ENCODE data around the gene FBXL7. TPM values are rescaled to one million over a fixed set of nuclear protein-coding genes. Genes with fewer than 3 reads are reported as not detected.

The FBXL7 gene
- total RNA-seq, 4 donors from 2014 or later, result 2.0 to 6.8 (median 3.9) TPM

DNA sequence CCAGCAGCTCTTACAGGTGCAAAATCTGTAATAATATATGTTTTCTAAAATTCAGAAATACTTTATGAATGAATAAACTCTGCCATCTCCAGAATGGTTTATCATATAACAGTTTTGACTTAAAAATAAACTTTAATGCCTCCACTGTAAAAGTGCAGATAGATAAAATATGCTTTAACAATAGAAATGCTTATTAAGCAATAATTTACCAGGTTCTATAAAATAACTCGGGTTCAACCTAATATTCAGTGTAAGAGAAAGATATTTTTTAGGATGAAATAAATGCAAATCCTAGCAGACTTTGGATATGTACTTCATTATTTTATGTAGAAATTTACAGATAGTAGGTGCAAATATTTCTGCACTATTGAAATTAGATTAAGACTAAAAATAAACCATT, 74.1 kb downstream of the FBXL7 start:
- intact Hi-C loops (cut with DNase I; ENCODE audit: low total_unique reads), result no loop called here
- TF ChIP-seq, protein P1, sequence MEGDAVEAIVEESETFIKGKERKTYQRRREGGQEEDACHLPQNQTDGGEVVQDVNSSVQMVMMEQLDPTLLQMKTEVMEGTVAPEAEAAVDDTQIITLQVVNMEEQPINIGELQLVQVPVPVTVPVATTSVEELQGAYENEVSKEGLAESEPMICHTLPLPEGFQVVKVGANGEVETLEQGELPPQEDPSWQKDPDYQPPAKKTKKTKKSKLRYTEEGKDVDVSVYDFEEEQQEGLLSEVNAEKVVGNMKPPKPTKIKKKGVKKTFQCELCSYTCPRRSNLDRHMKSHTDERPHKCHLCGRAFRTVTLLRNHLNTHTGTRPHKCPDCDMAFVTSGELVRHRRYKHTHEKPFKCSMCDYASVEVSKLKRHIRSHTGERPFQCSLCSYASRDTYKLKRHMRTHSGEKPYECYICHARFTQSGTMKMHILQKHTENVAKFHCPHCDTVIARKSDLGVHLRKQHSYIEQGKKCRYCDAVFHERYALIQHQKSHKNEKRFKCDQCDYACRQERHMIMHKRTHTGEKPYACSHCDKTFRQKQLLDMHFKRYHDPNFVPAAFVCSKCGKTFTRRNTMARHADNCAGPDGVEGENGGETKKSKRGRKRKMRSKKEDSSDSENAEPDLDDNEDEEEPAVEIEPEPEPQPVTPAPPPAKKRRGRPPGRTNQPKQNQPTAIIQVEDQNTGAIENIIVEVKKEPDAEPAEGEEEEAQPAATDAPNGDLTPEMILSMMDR (IDR thresholded peaks at IDR 0.05), result no peak
- TF ChIP-seq POLR2A (IDR thresholded peaks at IDR 0.05), result no peak
- 87 to 95% methylated on average over 1 of the region's 1 CpG for WGBS, 2 donors
- no peak overlapping the region for H3K4me3 ChIP-seq (ENCODE audit: low read depth, poor library complexity, severe bottlenecking)
- DNase-seq (ENCODE audit: low spot score in 2 of 2), result no peak

DNA sequence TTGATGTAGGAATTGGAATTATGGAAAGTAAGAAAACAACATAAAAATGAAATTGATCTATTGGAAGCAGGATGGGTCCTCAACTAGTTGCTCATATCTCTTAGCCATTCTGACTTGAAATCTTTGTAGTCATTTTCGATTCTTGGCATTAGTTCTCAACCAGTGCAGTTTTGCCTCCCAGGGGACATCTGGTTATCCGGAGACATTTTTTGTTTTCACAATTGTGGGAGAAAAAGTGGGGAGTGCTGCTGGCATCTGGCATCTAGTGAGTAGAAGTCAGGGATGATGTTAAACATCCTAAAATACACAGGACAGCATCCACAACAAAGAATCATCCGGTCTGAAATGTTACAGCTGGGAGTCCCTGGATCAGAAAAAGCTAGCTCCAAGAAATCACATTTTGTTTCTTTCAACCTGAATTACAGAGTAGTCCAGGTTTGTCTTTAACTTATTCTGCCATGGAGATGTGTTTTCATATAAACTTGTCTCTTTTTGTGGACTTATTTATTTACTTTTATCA, 74.9 kb downstream of the FBXL7 start:
- 48 to 52% methylated on average over 3 of the region's 3 CpGs for WGBS, 2 donors
- no peak overlapping the region for H3K4me3 ChIP-seq (ENCODE audit: low read depth, poor library complexity, severe bottlenecking)
- intact Hi-C loops (cut with DNase I; ENCODE audit: low total_unique reads), result no loop called here
- no peak for DNase-seq (ENCODE audit: low spot score in 2 of 2)
- no peak for TF ChIP-seq POLR2A (IDR thresholded peaks at IDR 0.05)

DNA sequence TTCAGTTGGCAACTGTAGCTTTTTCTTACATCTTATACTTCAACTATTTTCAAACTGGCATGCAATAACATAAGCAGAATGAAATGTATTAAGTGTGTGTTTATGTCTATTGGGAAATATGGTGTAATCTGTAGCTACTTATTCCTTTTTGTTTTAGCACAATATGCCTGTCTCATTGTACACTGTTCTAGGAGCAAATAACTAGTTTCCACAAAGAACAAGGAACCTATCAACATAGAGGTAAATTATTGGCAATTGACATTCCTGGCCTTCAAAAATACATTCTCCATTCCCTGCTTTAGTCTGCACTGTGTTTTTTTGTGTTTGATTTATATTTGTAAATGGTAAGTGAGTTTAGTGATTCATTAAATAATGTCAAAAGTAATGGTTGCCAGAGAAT, 75.7 kb downstream of the FBXL7 start:
- intact Hi-C loops (cut with DNase I; ENCODE audit: low total_unique reads), result no loop called here
- H3K4me3 ChIP-seq (ENCODE audit: low read depth, poor library complexity, severe bottlenecking), result no peak overlapping the region
- DNase-seq (ENCODE audit: low spot score in 2 of 2), result no peak

DNA sequence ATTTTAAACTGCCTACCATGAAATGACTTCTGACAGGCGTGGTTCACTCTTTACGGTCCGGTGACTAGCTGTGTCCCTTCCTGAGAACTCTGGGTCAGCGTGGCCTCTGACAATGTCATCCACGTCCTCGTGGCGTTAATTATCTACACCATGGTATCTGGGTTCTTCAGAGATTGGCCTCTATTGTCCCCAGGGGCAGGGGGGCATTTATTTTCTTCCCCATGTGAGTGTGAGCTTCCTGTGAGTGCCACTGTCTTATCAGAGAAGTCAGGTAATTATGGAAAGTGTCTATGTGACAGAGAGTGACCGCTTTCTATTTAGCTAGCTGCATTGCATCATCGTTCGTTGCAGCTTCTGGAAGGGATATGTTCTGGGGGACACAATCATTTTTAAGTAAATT, 77.2 kb downstream of the FBXL7 start:
- intact Hi-C loops (cut with DNase I; ENCODE audit: low total_unique reads), result no loop called here
- no peak for DNase-seq (ENCODE audit: low spot score in 2 of 2)
- TF ChIP-seq POLR2A (IDR thresholded peaks at IDR 0.05), result no peak
- H3K4me3 ChIP-seq (ENCODE audit: low read depth, poor library complexity, severe bottlenecking), result no peak overlapping the region
- 78 to 80% methylated on average over 10 of the region's 10 CpGs for WGBS, 2 donors

More for the DNA sequence above, 75.7 kb downstream of the FBXL7 start:
- TF ChIP-seq, protein P1 (IDR thresholded peaks at IDR 0.05), result no peak
- TF ChIP-seq POLR2A (IDR thresholded peaks at IDR 0.05), result no peak

DNA sequence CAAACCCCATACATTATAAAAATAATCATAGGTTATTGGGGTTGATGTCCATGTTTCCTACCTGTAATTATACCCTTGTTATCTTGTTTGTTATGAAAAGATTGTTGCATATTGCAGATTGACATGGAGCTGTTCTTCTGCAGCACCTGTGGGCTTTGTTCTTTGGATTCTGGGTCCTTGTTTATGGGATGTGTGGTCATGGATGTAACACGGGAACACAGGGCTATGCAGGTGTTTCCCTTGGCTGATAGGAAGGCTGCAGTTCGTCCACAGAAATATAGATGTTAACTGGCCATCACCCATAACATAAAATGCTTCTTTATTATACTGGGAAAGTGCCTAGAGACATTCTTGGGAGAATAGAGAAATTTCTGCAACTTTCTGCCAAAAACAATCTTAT, 77.9 kb downstream of the FBXL7 start:
- intact Hi-C loops (cut with DNase I; ENCODE audit: low total_unique reads), result no loop called here
- no peak for DNase-seq (ENCODE audit: low spot score in 2 of 2)
- no peak for TF ChIP-seq POLR2A (IDR thresholded peaks at IDR 0.05)
- TF ChIP-seq, protein P1 (IDR thresholded peaks at IDR 0.05), result no peak
- no peak overlapping the region for H3K4me3 ChIP-seq (ENCODE audit: low read depth, poor library complexity, severe bottlenecking)
- WGBS, 2 donors, result 57 to 63% methylated on average over 2 of the region's 2 CpGs

DNA sequence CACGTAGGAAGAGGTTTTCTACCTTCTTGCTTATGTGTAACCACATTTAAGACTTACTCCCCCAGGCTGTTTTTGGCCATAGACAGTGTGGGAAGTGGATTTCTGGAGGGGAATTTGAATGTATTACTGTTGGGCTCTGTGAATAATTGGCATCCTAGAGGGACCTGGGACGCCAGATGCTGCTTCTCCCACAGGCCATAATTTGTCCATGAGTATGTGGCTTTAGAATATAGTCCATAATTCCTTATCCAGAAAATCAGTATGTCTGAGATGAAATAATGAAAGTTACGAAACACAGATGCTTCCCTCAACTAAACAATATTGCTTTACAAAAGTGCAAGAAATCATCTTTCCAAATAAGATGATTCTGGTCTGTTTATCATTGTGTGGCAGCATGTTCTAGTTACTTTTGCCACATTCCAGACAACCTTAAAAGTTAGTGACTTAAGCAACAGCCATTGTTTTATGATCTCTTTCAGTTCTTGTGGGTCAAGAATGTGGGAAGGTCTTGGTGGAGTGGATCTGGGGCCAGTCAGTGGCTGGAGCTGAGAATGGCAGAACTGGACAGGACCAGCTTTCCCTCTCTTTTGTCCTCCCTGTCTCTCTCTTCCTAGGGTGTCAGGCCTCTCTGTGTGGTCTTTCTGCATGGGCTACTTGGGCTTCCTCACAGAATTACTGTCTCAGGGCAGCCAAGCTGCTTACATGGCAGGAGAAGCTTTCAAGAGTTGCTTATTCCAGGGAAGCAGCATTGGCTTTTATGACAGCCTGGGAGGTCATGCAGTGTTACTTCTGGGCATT, 79.4 kb downstream of the FBXL7 start:
- H3K4me3 ChIP-seq (ENCODE audit: low read depth, poor library complexity, severe bottlenecking), result no peak overlapping the region
- TF ChIP-seq, protein P1 (IDR thresholded peaks at IDR 0.05), result no peak
- TF ChIP-seq POLR2A (IDR thresholded peaks at IDR 0.05), result no peak
- WGBS, 2 donors, result 74 to 75% methylated on average over 3 of the region's 3 CpGs
- no peak for DNase-seq (ENCODE audit: low spot score in 2 of 2)
- intact Hi-C loops (cut with DNase I; ENCODE audit: low total_unique reads), result no loop called here

DNA sequence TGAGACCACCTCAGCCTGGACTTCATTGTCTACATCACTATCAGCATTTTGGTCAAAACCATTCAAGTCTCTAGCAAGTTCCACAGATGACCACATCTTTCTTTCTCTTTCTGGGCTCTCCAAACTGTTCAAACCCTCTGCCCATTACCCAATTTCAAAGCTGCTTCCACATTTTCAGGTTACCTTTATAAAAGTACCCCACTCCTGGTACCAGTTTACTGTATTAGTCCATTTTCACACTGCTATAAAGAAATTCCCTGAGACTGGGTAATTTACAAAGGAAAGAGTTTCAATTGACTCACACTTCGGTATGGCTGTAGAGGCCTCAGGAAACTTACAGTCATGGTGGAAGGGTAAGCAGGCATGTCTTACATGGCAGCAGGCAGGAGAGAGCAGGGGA, 84.5 kb downstream of the FBXL7 start:
- no peak overlapping the region for H3K4me3 ChIP-seq (ENCODE audit: low read depth, poor library complexity, severe bottlenecking)
- 93 to 97% methylated on average over 1 of the region's 1 CpG for WGBS, 2 donors
- no peak for DNase-seq (ENCODE audit: low spot score in 2 of 2)
- TF ChIP-seq, protein P1 (IDR thresholded peaks at IDR 0.05), result no peak
- no peak for TF ChIP-seq POLR2A (IDR thresholded peaks at IDR 0.05)
- intact Hi-C loops (cut with DNase I; ENCODE audit: low total_unique reads), result no loop called here

Measured in lower leg skin (tissue), 4 donors.